Panc1 (cell line): ENCODE measurements around the gene IFI30.

Experiments used
- POLR2AphosphoS5 ChIP-seq: IDR thresholded peaks from 2 replicates; pipeline ENCODE4 v1.6.1; 2012; ENCODE audit warnings: mild to moderate bottlenecking, low read depth, low read length, moderate library complexity
- TCF7L2 ChIP-seq: IDR thresholded peaks from 2 replicates; pipeline ENCODE4 v1.6.1; 2011; ENCODE audit warnings: mild to moderate bottlenecking, low read depth, low read length, inconsistent platforms
- TF ChIP-seq, protein P1 (sequence below): fragments of 450-650 bp; IDR thresholded peaks from 2 replicates; pipeline ENCODE4 v1.5.1; 2017; ENCODE audit warnings: mild to moderate bottlenecking
- TF ChIP-seq, protein P2 (sequence below), 2 experiments: IDR thresholded peaks; 2 replicates each; pipeline ENCODE4 v1.6.1; 2011 to 2012; ENCODE audit warnings: low read depth in 2 of 2, control low read depth in 1 of 2, low read length in 1 of 2, mild to moderate bottlenecking in 1 of 2, moderate library complexity in 1 of 2; ENCODE audit not compliant: insufficient read depth in 1 of 2

DNA sequence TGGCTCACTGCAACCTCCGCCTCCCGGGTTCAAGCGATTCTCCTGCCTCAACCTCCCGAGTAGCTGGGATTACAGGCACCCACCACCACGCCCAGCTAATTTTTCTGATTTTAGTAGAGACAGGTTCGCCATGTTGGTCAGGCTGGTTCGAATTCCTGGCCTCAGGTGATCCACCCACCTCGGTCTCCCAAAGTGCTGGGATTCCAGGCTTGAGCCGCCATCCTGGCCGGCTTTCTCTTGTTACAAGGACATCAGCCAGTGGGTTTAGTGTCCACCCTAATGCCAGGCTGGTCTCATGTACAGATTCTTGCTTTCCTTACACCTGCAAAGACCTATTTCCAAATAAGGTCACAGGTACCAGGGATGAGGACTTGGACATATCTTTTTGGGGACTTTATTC, 13.8 kb upstream of the IFI30 start:
- TF ChIP-seq, protein P1, sequence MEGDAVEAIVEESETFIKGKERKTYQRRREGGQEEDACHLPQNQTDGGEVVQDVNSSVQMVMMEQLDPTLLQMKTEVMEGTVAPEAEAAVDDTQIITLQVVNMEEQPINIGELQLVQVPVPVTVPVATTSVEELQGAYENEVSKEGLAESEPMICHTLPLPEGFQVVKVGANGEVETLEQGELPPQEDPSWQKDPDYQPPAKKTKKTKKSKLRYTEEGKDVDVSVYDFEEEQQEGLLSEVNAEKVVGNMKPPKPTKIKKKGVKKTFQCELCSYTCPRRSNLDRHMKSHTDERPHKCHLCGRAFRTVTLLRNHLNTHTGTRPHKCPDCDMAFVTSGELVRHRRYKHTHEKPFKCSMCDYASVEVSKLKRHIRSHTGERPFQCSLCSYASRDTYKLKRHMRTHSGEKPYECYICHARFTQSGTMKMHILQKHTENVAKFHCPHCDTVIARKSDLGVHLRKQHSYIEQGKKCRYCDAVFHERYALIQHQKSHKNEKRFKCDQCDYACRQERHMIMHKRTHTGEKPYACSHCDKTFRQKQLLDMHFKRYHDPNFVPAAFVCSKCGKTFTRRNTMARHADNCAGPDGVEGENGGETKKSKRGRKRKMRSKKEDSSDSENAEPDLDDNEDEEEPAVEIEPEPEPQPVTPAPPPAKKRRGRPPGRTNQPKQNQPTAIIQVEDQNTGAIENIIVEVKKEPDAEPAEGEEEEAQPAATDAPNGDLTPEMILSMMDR, result no peak
- TF ChIP-seq, protein P2, sequence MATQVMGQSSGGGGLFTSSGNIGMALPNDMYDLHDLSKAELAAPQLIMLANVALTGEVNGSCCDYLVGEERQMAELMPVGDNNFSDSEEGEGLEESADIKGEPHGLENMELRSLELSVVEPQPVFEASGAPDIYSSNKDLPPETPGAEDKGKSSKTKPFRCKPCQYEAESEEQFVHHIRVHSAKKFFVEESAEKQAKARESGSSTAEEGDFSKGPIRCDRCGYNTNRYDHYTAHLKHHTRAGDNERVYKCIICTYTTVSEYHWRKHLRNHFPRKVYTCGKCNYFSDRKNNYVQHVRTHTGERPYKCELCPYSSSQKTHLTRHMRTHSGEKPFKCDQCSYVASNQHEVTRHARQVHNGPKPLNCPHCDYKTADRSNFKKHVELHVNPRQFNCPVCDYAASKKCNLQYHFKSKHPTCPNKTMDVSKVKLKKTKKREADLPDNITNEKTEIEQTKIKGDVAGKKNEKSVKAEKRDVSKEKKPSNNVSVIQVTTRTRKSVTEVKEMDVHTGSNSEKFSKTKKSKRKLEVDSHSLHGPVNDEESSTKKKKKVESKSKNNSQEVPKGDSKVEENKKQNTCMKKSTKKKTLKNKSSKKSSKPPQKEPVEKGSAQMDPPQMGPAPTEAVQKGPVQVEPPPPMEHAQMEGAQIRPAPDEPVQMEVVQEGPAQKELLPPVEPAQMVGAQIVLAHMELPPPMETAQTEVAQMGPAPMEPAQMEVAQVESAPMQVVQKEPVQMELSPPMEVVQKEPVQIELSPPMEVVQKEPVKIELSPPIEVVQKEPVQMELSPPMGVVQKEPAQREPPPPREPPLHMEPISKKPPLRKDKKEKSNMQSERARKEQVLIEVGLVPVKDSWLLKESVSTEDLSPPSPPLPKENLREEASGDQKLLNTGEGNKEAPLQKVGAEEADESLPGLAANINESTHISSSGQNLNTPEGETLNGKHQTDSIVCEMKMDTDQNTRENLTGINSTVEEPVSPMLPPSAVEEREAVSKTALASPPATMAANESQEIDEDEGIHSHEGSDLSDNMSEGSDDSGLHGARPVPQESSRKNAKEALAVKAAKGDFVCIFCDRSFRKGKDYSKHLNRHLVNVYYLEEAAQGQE (IDR thresholded peaks at IDR 0.05; ENCODE audit: insufficient read depth in 1 of 2, low read depth in 2 of 2, low read length in 1 of 2), result no peak
- TF ChIP-seq POLR2AphosphoS5 (no peak), TCF7L2 (no peak)
